GM21526 (cell line): ENCODE results near the gene ZNF423.
"Not testable (repeated sequence)": the region's sequence is repeated elsewhere in the genome, so short reads cannot be mapped to it uniquely, and the experiment has no call there.

ENCODE experiments used
- ATAC-seq: cut with Tn5 transposase; IDR thresholded peaks from one replicate; pipeline ENCODE4 v1.9.1; 2021; ENCODE audit warnings: moderate library complexity; ENCODE audit not compliant: unreplicated experiment, low FRiP score

ZNF423 gene

GRCh38 chr16:49527611-49528010 is 328.3 kb downstream of the ZNF423 start:
- no peak for ATAC-seq

DNA sequence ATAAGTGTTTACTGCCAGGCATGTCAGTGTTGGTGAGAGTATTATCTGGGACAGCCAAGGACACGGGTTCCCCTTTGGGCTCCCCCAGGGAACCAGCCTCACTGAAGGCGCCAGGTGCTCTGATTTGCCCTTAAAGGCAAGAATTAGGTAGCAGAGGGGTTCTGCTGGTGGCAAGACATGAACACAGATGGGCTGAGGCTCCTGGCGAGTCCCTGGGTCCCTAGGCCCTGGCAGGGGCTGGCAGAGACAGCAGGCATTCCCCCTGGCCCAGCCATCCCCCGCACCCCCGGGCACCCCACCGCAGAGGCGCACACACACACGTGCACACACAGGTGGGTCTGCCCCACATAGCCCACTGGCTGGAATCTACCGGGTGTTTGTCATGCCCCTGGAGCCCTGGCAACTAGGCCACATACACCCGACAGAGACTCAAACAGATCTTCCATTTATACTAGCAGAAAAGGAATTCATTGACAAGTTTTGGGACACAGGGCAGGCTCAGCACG is 329.0 kb downstream of the ZNF423 start:
- no peak for ATAC-seq

- ATAC-seq, result no peak
Measured at GRCh38 chr16:49524947-49525315, 331.0 kb downstream of the ZNF423 start.

DNA sequence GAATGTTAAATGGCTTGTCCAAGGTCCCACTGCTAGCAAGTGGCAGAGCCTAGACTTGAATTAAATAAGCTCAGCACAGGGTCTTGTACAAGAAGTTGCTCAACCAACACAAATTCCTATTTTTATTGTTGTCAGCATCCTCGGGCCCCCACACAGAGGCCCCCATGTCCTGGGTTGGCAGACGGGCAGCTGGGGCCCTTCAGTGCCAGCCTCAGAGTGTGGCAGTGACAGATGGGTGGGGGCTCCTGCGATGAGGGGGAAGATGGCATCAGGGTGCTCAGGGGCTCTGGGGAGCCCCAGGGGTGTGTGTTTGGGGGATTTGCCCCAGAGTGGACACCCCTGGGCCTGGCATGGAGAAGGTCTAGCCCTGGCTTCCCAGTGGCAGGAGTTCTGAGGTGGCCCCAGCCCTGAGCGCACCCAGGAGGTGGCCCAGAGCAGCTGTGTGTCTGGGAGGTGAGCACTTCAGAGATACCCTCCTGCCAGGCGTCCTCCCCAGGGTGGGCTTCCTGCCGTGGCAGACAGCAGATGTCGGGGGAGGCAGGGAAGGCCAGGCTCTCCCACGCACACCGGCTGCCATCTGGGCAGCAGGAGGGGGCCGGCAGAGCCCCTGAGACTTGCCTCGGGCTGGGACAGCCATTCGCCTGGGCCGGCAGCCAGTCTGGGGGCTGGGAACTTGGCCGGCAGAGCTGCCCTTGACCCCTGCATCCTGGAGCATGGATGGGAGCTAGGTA is 331.5 kb downstream of the ZNF423 start:
- ATAC-seq, result no peak

DNA sequence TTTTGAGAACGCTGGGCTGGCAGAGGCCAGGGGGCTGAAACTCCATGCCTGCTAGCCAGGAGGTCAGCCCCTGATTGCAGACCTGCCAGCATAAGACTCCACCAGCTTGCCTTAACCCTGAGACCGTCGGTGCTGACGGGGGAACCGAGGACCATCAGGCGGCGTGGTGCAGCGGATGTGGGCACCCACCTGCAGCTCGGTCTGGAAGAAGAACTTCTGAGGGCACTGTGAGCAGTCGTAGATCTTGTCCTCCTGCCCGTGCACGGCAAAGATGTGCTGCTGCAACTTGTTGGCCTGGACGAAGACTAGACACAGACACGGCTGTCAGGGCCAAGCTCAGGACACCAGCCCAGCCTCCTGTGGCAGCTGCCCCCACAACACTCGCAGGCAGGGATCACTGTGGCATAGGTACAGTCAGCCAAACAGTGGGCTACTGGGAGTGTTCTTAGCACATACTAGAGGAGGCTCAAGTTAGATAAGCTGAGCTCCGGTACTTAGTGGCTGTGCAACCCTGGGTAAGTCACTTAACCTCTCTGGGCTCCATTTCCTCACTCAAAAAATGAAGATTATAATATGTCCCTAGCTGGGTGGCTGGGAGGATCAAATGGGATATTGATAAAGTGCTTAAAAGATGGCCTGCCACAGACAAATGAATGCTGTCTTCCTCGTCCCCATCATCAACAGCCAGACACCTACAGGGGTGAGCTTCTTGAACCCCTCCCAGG is 332.3 kb downstream of the ZNF423 start:
- ATAC-seq, result no peak

GRCh38 chr16:49521734-49522325 is 334.1 kb downstream of the ZNF423 start:
- no peak for ATAC-seq

DNA sequence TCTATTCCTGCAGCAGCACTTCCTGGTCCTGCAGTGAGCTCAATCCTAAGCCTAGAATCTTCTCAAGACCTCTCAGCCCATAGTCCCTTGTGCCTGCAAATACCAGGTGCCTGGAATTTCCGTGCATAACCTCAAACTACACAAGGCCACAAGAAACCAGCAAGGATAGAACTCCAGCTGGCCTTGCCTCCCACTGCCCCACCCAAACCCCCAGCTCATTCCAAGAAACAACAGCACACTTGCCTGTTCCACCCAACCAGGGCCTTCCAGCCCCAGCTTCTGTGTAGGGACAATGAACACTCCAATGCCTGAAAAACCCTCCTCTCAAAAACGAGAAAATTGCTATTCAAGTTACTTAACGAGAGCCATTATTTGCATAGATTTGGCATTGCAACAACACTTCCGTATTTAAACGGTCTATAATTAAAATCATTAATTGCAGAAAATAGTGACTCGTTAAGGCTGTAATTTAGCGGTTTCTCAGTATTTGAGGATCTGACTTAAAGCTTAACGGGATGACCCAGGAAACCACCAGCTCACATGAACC is 335.3 kb downstream of the ZNF423 start:
- ATAC-seq, result no peak

DNA sequence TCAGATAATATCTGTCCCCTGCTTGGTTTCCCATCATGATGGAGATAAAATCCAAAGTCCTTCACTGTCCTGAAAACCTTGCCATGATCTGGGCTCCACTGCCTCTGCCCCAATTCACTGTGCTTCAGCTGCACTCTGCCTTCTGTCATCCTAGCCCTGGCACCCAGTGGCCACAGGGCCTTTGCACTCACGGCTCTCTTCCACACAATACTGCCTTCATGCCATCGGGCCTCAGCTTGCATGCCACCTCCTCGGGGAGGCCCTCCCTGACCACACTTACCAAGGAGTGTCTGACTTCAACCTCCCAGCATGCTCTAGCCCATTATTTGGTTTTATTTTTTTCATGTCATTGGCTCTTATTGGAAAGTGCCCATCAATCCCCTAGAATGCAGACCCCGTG is 336.2 kb downstream of the ZNF423 start:
- no peak for ATAC-seq

- no peak for ATAC-seq
Measured at GRCh38 chr16:49519008-49519656, 336.8 kb downstream of the ZNF423 start.

GRCh38 chr16:49516382-49517036 is 339.4 kb downstream of the ZNF423 start:
- ATAC-seq, result no peak

DNA sequence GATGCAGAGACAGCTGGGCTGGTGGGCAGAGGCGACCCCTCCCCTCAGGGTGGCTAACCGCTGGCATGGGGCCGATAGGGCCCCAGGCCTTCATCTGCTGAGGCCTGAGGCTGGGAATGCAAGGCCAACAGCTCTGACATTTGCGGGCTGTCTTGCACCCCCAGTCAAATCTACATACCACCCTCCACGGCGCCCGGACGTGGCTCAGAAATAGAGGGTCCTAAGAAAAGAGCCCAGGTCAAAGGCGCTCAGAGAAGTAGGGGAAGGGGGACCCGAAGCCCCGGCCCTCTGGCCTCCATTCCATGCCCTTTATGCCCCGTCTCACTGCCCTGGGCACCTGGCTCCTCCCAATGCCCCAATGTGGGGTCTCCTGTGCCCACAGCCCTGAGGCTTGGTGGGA is 340.1 kb downstream of the ZNF423 start:
- ATAC-seq, result no peak

GRCh38 chr16:49515016-49515565 is 340.8 kb downstream of the ZNF423 start:
- no peak for ATAC-seq

DNA sequence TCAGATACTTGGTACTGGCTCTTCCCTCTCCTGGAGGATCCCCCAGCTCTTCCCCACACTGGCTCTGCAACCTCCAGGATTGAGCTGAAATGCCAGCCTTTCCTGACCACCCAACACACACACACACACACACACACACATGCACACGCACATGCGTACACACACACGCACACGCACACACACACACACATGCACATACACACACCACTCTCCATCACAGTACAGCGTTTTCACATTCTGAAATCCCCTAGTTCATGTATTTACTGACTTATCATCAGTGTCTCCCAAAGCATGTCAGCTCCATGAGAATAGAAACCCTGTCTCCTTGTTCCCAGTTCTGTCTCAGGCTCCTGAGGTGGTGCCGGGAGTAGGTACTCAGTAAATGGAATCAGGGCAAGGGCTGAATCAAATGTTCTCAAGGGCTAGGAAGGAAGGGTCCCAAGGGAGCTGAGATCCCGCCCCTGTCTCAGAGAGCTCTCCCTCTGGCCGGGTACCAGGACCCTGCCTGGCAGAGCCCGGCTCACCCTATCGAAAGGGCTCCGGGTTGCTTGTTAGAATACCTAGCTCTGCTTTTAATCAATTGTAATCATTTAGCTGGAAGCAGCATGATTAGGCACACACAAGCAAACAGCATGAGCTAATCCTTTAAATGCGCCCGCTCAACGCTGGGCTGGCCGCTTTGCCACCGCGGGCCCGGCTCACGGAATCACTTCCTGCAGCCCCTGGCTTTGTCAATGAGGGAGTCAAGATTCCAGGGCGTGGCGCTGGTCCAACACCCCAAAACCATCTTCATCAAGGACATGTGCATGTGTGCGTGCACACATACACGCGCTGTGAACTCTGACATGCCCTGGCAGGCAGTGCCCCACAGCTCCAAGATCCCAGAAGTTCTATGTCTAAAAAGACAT is 341.6 kb downstream of the ZNF423 start:
- no peak for ATAC-seq

- no peak for ATAC-seq
Measured at GRCh38 chr16:49513040-49513439, 342.9 kb downstream of the ZNF423 start.

GRCh38 chr16:49510654-49511305 is 345.1 kb downstream of the ZNF423 start:
- no peak for ATAC-seq

- no peak for ATAC-seq
Measured at GRCh38 chr16:49510141-49510540, 345.8 kb downstream of the ZNF423 start.

- ATAC-seq, result not testable (repeated sequence)
Measured at GRCh38 chr16:49506058-49507013, 349.6 kb downstream of the ZNF423 start.
